Measurements from ENCODE around the gene SPAG16.

Gene SPAG16

DNA sequence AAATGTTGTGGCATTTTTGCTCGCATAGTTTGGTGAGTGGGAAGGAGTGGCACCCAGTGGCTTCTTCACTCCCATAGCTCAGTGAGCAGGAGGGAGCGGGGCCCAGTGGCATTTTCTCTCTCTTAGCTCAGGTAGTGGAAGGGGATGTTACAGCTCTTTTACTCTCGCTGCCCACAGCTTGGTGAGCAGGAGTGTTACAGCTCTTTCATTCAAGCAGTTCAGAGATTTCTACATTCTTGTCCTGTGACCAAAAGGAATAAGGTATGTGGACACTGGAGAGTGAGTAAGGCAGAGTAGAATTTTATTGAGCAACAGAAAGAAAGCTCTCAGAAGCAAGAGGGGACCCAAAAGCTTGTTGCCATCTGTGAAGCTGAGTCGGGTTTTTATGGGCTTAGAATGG, 192.4 kb downstream of the SPAG16 start:
- H3K9me3 ChIP-seq: peaks cover 0 to 37% (median 29%) of the 10 kb centered on the region in 3 donors
- DNase-seq: no peak
- TF ChIP-seq, protein P1, sequence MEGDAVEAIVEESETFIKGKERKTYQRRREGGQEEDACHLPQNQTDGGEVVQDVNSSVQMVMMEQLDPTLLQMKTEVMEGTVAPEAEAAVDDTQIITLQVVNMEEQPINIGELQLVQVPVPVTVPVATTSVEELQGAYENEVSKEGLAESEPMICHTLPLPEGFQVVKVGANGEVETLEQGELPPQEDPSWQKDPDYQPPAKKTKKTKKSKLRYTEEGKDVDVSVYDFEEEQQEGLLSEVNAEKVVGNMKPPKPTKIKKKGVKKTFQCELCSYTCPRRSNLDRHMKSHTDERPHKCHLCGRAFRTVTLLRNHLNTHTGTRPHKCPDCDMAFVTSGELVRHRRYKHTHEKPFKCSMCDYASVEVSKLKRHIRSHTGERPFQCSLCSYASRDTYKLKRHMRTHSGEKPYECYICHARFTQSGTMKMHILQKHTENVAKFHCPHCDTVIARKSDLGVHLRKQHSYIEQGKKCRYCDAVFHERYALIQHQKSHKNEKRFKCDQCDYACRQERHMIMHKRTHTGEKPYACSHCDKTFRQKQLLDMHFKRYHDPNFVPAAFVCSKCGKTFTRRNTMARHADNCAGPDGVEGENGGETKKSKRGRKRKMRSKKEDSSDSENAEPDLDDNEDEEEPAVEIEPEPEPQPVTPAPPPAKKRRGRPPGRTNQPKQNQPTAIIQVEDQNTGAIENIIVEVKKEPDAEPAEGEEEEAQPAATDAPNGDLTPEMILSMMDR (IDR thresholded peaks at IDR 0.05): no peak
- H3K4me1 ChIP-seq: no peaks in the 10 kb centered on the region
- intact Hi-C loops (cut with DNase I; ENCODE audit: low total_unique reads): no loop called here
- H3K27me3 ChIP-seq: no peaks in the 10 kb centered on the region
- H3K27ac ChIP-seq: no peak overlapping the region
- H3K4me3 ChIP-seq: no peak overlapping the region
- no peaks in the 10 kb centered on the region for H3K36me3 ChIP-seq

DNA sequence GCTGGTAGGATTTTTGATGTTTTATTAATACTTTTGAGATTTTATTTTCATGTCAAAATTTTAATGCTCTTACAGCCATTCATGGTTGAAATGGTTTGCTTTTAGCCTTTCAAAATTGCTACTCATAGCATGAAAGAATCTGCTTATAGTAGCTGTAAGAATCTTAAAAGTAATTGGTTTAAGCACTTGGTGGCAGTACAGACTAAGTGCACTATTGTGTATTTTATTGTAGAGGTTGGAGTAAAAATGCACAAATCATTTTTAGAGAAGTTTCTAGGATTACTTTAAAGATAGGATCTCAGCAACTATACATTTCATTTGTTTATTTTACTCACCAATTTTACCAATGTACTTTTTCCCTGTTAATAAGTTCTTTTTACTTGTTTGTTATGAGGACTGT, 205.8 kb downstream of the SPAG16 start:
- Histone ChIP-seq H3K4me1 (no peaks in the 10 kb centered on the region), H3K4me3 (no peak overlapping the region), H3K27me3 (no peaks in the 10 kb centered on the region), H3K36me3 (no peaks in the 10 kb centered on the region), H3K27ac (no peak overlapping the region), H3K9me3 (no peaks in the 10 kb centered on the region)
- intact Hi-C loops (cut with DNase I; ENCODE audit: low total_unique reads): no loop called here
- DNase-seq: no peak
- TF ChIP-seq, protein P1 (IDR thresholded peaks at IDR 0.05): no peak

DNA sequence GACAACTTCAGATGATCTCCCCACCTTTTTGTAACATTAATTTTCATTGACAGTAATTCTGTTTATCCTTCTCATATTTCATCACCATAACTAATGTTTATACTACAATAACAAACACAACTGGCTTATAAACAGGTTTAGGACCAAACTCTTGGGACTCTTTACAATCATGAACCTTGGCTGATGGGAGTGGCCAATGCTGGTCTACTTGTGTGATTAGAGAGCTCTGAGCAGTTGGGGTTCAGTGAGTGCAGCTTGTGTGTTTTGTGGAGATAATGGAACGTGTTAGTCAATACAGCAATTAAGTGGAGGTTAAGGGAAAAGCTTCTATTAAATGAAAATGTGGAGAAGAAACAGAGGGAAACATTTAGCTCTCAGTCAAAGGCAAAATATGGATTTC, 207.1 kb downstream of the SPAG16 start:
- intact Hi-C loops (cut with DNase I; ENCODE audit: low total_unique reads): no loop called here
- TF ChIP-seq, protein P1 (IDR thresholded peaks at IDR 0.05): no peak
- Histone ChIP-seq H3K36me3 (no peaks in the 10 kb centered on the region), H3K4me1 (no peaks in the 10 kb centered on the region), H3K27ac (no peak overlapping the region), H3K27me3 (no peaks in the 10 kb centered on the region), H3K9me3 (no peaks in the 10 kb centered on the region), H3K4me3 (no peak overlapping the region)
- no peak for DNase-seq

DNA sequence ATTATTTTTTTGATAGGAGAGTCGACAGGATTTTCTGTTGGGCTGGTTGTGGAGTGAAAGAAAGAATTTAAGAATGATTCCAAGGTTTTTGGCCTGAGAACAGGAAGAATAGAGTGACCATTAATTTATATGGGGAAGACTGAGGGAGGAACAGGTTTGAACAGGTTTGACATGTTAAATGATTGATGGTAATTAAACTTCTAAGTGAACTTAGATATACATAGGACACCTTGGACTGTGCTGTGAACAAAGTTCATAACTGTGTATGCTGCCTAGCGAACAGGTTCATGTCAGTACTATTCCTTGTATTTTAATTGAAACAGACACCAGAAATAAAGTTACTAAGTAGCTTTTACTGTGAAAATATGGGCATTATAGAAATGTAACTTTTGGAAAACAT, 212.0 kb downstream of the SPAG16 start:
- Histone ChIP-seq H3K27me3 (no peaks in the 10 kb centered on the region), H3K4me3 (no peak overlapping the region), H3K27ac (no peak overlapping the region), H3K9me3 (no peaks in the 10 kb centered on the region), H3K4me1 (no peaks in the 10 kb centered on the region), H3K36me3 (no peaks in the 10 kb centered on the region)
- intact Hi-C loops (cut with DNase I; ENCODE audit: low total_unique reads): no loop called here
- TF ChIP-seq, protein P1 (IDR thresholded peaks at IDR 0.05): no peak
- no peak for DNase-seq

DNA sequence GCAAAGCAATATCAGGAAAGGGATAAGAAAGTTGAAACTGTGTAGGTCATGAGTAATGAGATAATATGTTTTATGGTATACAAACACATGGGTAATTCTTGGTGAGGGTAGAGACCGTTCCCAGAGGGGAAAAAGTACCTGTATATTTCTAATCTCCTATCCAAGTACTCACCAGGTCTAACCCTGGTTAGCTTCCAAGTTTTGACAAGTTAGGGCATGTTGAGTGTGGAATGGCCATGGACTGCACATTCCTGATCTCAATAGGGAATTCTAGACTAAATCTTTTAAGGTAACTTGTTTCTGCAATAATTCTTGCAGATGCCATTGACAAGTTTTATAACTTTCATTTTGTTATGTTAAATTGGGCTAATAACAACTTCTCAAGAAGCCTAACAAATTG, 216.6 kb downstream of the SPAG16 start:
- H3K36me3 ChIP-seq: no peaks in the 10 kb centered on the region
- intact Hi-C loops (cut with DNase I; ENCODE audit: low total_unique reads): no loop called here
- TF ChIP-seq, protein P1 (IDR thresholded peaks at IDR 0.05): no peak
- DNase-seq: no peak
- H3K4me3 ChIP-seq: no peak overlapping the region
- no peaks in the 10 kb centered on the region for H3K9me3 ChIP-seq
- H3K27ac ChIP-seq: no peak overlapping the region
- H3K27me3 ChIP-seq: no peaks in the 10 kb centered on the region
- no peaks in the 10 kb centered on the region for H3K4me1 ChIP-seq

DNA sequence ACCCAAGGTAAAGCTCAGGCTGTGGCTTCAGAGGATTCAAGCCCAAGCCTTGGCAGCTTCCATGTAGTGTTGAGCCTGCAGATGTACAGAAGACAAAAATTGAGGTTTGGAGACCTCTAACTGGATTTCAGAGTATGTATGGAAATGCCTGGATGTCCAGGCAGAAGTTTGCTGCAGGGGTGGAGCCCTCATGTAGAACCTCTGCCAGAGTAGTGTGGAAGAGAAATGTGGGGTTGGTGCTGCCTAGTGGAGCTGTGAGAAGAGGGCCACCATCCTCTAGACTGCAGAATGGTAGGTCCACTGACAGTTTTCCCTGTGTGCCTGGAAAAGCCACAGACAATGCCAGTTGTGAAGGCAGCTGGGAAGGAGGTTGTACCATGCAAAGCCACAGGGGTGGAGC, 239.9 kb downstream of the SPAG16 start:
- no peak overlapping the region for H3K27ac ChIP-seq

More for the DNA sequence above, 239.9 kb downstream of the SPAG16 start:
- TF ChIP-seq, protein P1 (IDR thresholded peaks at IDR 0.05): no peak
- Histone ChIP-seq H3K9me3 (peaks cover 0 to 6% (median 0%) of the 10 kb centered on the region in 3 donors), H3K4me3 (no peak overlapping the region), H3K36me3 (no peaks in the 10 kb centered on the region), H3K4me1 (no peaks in the 10 kb centered on the region), H3K27me3 (no peaks in the 10 kb centered on the region)
- intact Hi-C loops (cut with DNase I; ENCODE audit: low total_unique reads): no loop called here
- no peak for DNase-seq

All from tibial artery (tissue), 4 donors.